ENCODE data around the gene NFYC. TPM values are rescaled to one million over a fixed set of nuclear protein-coding genes. Genes with fewer than 3 reads are reported as not detected.

Gene NFYC
- total RNA-seq: 31.8 TPM

- no peak for FAIRE-seq
Observed at GRCh38 chr1:40691538-40692428, at the start of gene NFYC. NFYC (plus strand) TSS chr1:40691704; CDS start chr1:40738844, 47,140 bp downstream.

GRCh38 chr1:40645118-40645680, 46.3 kb upstream of the NFYC start:
- DNase-seq (ENCODE audit: low spot score in 2 of 2) (no peak), FAIRE-seq (no peak)

More at GRCh38 chr1:40691538-40692428, at the start of gene NFYC:
- DNase-seq (ENCODE audit: low spot score in 2 of 2): peak; percentile 85 to 92

DNA sequence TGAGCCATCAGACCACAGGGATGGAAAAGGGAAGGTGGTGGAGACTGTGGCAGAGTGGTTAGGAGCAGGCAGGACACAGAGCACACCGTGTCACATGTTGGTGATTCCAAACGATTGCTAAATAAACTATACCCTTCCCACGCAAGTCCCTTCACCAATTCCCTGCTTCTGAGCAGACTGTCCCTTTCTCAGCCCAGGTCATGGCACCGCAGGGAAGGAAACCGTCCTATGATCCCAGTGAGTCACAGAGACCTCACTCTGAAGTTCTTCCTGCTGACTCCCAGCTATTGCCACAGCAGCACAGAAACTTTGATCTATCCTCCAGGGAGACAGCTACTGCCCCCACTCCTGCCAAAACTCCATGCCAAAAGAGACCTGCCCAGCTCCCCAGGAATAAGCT, 45.2 kb upstream of the NFYC start:
- DNase-seq (ENCODE audit: low spot score in 2 of 2) (no peak), FAIRE-seq (no peak)

DNA sequence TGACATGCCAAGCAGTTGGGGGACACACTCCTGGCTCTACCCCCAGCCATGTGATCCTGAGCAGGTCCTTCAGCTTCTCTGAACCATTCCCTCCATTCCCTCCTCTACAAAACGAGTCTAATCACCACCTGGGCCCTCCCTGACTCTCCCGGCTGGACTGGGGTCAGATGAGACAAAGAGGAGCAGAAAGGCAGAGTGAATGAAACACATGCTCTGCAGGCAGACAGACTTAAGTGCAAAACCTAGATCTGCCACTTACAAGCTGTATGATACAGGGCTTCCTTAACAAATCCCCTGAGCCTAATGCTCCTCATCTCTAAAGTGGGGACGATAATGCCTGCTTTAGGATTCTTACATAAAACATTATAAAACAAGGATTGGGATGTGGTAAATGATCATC, 43.3 kb upstream of the NFYC start:
- FAIRE-seq (no peak), DNase-seq (ENCODE audit: low spot score in 2 of 2) (no peak)

DNA sequence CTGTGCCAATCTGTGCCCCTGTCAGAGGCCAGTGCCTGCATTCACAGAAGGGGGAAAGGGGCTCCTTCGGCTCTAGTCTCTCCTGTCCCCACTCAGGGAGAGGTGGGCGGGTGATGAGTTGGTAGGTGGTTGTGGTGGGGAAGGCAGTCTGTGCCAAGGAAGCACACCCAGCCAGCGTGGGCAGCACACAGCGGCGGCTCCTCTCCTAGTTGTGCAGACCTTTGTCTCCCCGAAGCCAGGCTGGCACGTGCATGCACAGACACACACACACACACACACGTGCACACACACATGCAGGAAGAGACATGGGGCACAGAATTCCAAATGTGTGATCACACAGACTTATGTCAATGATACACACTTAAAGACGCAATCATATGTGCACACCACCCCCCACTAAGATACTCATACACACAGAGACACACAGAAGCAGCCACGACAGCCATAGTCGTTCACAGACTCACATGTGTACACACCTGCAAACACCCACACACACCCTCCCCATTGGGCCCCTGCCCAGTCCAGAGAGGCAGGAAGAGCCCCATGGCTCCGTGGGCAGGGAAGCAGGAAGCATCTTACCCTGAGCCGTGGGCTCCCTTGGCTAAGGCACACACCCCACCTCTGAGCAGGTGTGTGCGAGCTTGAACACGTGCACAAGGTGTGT, 42.4 kb upstream of the NFYC start:
- FAIRE-seq (no peak), DNase-seq (ENCODE audit: low spot score in 2 of 2) (no peak)

GRCh38 chr1:40649592-40649930, 41.9 kb upstream of the NFYC start:
- DNase-seq (ENCODE audit: low spot score in 2 of 2) (no peak), FAIRE-seq (no peak)

- DNase-seq (ENCODE audit: low spot score in 2 of 2): no peak
- no peak for FAIRE-seq
Observed at GRCh38 chr1:40650075-40650474, 41.4 kb upstream of the NFYC start.

GRCh38 chr1:40651138-40651857, 40.2 kb upstream of the NFYC start:
- no peak for DNase-seq (ENCODE audit: low spot score in 2 of 2)
- no peak for FAIRE-seq

- no peak for DNase-seq (ENCODE audit: low spot score in 2 of 2)
Observed at GRCh38 chr1:40652468-40652867, 39.0 kb upstream of the NFYC start.

GRCh38 chr1:40652979-40653378, 38.5 kb upstream of the NFYC start:
- FAIRE-seq: no peak
- no peak for DNase-seq (ENCODE audit: low spot score in 2 of 2)

More at GRCh38 chr1:40652468-40652867, 39.0 kb upstream of the NFYC start:
- FAIRE-seq: no peak

DNA sequence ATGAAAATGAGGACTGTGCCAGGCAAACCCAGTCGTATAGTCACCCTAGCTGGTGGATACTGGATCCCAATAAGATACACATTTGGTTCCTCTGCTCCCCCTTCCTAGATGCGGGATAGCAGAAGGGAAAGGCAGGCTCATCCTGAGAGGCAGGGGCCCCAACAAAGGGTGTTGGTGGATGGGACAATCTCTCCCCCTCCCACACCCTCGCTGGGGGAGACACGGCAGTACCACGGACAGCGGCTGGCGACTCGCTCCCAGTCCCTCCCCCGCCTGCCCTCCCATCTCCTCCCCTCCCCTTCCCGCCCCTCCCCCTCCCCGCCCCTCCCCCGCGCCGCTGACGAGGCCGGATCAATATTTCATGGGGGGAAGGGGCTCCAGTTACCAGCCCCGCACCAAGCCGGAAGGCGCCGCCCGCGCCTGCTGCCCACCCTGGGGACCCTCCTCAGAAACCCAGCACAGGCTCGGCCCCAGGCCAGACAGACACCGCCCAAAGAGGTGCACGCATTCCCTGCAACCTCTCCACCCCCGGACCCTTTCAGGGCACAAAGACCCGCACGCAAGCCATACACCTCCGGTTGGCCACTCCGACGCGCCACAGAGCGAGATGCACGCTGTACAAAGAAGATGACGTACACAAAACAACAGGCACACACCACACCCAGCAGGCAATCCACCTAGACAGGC, 37.5 kb upstream of the NFYC start:
- DNase-seq (ENCODE audit: low spot score in 2 of 2): no peak
- no peak for FAIRE-seq

GRCh38 chr1:40657046-40657445, 34.5 kb upstream of the NFYC start:
- no peak for DNase-seq (ENCODE audit: low spot score in 2 of 2)
- FAIRE-seq: no peak

DNA sequence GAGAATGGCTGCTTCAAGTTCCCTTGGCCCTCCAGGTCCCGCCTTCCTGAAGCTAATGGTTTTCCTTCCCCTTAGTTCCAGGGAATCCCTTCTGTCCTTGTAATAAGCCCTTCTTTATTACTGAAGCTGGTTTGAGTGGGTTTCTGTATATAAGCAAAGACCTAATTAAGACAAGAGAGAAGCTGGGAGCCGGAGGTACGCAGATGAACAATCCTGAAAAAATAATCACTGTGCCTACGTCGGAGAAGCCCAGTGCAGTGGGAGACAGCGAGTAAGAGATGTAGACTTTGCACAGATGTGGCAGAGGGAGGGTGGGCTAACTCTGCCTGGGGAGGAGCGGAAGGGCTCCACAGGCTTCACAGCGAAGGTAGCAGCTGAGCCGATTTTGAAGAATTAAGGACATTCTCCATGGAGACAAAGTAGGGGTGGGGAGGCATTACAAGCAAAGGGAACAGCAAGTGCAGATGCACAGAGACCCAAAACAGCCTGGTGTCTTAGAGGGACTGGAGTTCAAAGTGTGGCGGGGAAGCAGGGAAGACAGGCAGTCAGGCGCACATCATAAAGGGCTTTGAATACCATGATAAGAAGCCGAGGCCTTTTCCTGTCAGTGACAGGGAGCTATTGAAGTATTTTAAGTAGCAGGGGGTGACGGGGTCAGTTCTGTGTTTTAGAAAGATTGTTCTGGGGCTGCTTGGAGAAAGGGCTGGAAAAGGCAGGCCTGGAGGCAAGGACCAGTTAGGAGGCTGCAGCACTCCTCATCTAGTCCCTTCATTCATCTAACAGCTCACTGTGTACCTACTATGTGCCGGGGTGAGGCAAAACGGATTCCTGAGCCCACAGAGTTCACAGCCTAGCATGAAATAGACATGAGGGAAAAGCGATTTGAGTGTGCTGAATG, 32.5 kb upstream of the NFYC start:
- DNase-seq (ENCODE audit: low spot score in 2 of 2): no peak
- FAIRE-seq: no peak

- FAIRE-seq: no peak
Observed at GRCh38 chr1:40659649-40659947, 31.9 kb upstream of the NFYC start.

DNA sequence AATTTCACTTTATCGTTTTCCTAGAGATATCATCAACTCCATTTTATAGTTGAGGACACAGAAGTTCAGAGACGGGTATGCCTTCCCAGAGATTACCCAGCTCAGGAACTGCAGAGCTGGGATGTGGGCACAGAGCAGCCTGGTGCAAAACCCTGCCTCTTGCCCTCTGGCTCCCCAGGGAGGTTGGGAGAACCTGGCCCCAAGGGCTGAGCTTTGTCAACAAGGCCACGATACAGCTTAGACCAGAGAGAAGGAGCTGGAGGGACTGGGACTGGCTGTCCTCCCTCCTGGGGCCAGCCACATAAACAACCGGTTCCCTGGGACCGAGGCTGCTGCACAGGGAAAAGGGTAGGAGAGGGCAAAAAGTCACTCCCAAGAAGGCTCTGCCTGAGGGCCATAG, 29.8 kb upstream of the NFYC start:
- DNase-seq (ENCODE audit: low spot score in 2 of 2) (no peak), FAIRE-seq (no peak)

More at GRCh38 chr1:40659649-40659947, 31.9 kb upstream of the NFYC start:
- no peak for DNase-seq (ENCODE audit: low spot score in 2 of 2)

DNA sequence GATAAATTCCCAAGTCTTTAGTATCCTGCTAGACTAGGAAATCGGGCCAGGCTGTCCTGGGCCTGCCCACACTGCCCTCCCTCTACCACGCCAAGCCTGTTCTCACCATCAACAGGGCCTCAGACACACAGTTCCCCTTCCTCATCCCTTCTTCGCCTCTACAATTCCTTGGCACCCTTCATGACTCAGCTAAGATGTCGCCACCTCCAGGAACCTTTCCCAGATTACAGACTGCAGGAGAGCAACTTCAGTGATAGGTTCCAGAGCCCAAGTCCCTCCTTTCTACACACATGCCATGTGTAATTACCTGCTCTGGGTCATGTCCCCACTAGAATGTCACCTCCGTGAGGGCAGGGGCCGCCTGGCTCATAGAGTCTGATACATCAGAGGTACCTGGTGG, 29.4 kb upstream of the NFYC start:
- DNase-seq (ENCODE audit: low spot score in 2 of 2) (no peak), FAIRE-seq (no peak)

- no peak for FAIRE-seq
- DNase-seq (ENCODE audit: low spot score in 2 of 2): no peak
Observed at GRCh38 chr1:40662864-40663263, 28.6 kb upstream of the NFYC start.

DNA sequence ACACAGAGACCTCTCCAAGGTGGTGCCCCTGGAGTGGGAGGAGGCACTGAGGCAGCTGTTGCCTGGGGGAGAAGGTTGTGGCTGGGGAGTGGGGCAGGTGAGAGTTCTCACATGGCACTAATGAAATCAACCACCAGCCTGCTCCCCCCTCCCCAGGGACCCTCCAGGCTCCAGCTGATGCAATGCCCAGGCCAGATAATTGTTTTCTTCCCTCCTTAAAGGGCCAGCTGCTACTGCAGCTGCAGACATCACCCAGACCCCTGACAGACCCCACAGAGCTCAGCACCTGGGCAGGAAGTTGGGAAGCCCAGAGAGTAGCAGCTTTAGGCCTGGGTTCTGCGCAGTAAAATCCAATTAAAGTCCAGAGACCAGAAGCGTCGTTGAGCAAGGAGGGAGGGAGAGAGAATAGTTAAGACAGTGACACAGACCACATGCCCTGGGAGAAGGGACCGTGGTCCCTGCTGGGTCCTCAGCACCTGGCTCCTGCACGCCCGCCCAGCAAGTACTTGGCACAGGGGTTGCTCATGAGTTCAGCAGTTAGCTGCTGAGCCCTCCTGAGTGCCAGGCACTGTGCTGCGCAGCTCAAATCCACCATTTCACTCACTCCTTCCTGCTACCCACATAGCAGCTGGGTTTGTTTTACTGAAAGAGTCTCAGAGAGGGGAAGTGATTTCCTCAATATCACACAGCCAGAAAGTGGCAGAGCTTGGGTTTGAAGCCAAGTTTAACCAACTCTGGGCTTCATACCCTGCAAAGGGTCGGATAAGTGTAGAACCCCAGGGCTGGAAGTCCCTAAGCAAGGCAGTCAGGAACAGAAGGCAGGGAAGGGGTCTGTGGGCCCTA, 28.0 kb upstream of the NFYC start:
- DNase-seq (ENCODE audit: low spot score in 2 of 2): no peak
- no peak for FAIRE-seq

- DNase-seq (ENCODE audit: low spot score in 2 of 2): no peak
- no peak for FAIRE-seq
Observed at GRCh38 chr1:40664167-40664537, 27.4 kb upstream of the NFYC start.
